Mammary epithelial cell (primary cell): Measurements from ENCODE around the gene TXLNA.

Experiments used
- EZH2 ChIP-seq: IDR thresholded peaks from 2 replicates; pipeline ENCODE4 v1.6.1; 2012; ENCODE audit warnings: low read length, inconsistent platforms, borderline replicate concordance
- TF ChIP-seq, protein P1 (sequence below), 2 donors: IDR thresholded peaks in 1 of 2; conservative IDR thresholded peaks in 1 of 2; 2 replicates each; pipeline ENCODE4 v1.5.1; 2011 to 2012; ENCODE audit warnings: inconsistent platforms in 2 of 2, low read length in 2 of 2, mild to moderate bottlenecking in 2 of 2, control low read depth in 1 of 2, low read depth in 1 of 2; ENCODE audit not compliant: insufficient read depth in 1 of 2; ENCODE audit errors: extremely low read depth in 1 of 2

DNA sequence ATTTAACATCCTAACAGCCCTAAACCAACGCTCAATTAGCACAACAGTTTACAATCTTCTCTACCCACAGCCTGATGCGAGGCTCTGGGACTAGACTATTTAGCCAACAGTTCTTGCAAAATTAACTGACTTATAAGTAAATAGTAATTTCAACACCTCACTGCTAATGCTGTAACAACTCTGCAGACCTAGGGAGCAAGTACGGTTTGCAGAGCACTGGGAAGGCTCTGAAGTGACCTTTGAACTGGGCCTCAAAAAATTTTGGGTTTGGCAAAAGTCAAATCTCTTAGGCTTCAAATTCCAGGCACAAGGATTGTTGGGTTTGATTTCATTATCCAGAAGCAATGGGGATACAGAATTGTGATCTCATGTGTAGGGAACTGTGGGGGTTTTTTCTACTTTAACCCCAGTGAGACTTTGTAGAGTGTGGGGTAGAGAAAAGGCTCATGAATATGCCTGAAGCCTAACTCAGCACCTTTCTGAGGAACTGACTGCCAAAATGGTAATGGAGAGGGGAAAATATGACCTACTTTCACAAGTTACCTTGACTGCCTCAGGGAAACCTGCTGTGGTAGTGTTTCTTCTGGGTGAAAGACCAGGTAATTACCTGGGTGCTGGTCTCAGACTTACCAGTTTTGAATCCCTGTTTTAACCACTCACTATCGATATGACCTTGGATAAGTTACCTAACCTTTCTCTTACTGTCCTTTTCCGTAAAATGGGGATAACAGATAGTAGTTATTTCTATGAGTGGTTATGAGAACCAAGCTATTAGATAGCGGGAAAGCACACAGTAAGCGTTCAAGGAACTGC lies 889 bp upstream of the TXLNA start:
- no peak for TF ChIP-seq EZH2
- TF ChIP-seq, protein P1, sequence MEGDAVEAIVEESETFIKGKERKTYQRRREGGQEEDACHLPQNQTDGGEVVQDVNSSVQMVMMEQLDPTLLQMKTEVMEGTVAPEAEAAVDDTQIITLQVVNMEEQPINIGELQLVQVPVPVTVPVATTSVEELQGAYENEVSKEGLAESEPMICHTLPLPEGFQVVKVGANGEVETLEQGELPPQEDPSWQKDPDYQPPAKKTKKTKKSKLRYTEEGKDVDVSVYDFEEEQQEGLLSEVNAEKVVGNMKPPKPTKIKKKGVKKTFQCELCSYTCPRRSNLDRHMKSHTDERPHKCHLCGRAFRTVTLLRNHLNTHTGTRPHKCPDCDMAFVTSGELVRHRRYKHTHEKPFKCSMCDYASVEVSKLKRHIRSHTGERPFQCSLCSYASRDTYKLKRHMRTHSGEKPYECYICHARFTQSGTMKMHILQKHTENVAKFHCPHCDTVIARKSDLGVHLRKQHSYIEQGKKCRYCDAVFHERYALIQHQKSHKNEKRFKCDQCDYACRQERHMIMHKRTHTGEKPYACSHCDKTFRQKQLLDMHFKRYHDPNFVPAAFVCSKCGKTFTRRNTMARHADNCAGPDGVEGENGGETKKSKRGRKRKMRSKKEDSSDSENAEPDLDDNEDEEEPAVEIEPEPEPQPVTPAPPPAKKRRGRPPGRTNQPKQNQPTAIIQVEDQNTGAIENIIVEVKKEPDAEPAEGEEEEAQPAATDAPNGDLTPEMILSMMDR (conservative IDR thresholded peaks at IDR 0.05 in 1 of 2, IDR thresholded peaks at IDR 0.05 in 1 of 2; ENCODE audit: extremely low read depth in 1 of 2, insufficient read depth in 1 of 2, low read depth in 1 of 2, low read length in 2 of 2), result no peak
